Measurements from ENCODE around the gene HSPA8. TPM values are rescaled to one million over a fixed set of nuclear protein-coding genes. Genes with fewer than 3 reads are reported as not detected.

HSPA8 gene
- total and polyA plus RNA-seq, 2 of the 13 experiments (the other 11 are each of a cell fraction or from before 2014, with no cell fraction given) = 936 to 2,151 TPM

GRCh38 chr11:123062158-123062891 is 389 bp upstream of the HSPA8 start:
- ATAC-seq = peak; percentile 94
- intact Hi-C loops (cut with micrococcal nuclease; ENCODE audit: unreplicated experiment) = loop anchor here (5.0 kb wide), 1 partner anchor 420 kb away; no protein-coding TSS in a partner anchor
- TF ChIP-seq MXD4 (CRISPR knock-in tag; IDR thresholded peaks at IDR 0.05) (0 out of 2 replicates have a peak, but pooled peaks have one; percentile 44), ATF7-NPFF (CRISPR knock-in tag; IDR thresholded peaks at IDR 0.05; ENCODE audit: low read depth) (peak; percentile 33; the same call in 1 of the 2 replicates), ZNF124 (CRISPR knock-in tag; IDR thresholded peaks at IDR 0.05) (peak; percentile 15; the same call in 1 of the 2 replicates), ZNF703 (CRISPR knock-in tag; IDR thresholded peaks at IDR 0.05; ENCODE audit: borderline replicate concordance) (peak; percentile 14; the same call in 1 of the 2 replicates), ZBTB7B (CRISPR knock-in tag; IDR thresholded peaks at IDR 0.05) (no peak; the same call in 1 of the 2 replicates), ZNF775 (CRISPR knock-in tag; IDR thresholded peaks at IDR 0.05; ENCODE audit: borderline replicate concordance) (no peak), PHF8 (CRISPR knock-in tag; IDR thresholded peaks at IDR 0.05) (peak; percentile 65; the same call in 1 of the 2 replicates), ZNF607 (CRISPR knock-in tag; IDR thresholded peaks at IDR 0.05; ENCODE audit: borderline replicate concordance) (peak; percentile 94), ZNF605 (CRISPR knock-in tag; IDR thresholded peaks at IDR 0.05) (no peak), NFATC3 (CRISPR knock-in tag; IDR thresholded peaks at IDR 0.05) (no peak), CREM (IDR thresholded peaks at IDR 0.05) (peak; percentile 67), CREM (CRISPR knock-in tag; IDR thresholded peaks at IDR 0.05) (no peak), ZNF460 (CRISPR knock-in tag; IDR thresholded peaks at IDR 0.05; ENCODE audit: borderline replicate concordance) (no peak; the same call in 1 of the 2 replicates), ETS1 (CRISPR knock-in tag; IDR thresholded peaks at IDR 0.05) (no peak), ZSCAN9 (CRISPR knock-in tag; IDR thresholded peaks at IDR 0.05; ENCODE audit: borderline replicate concordance) (0 out of 2 replicates have a peak, but pooled peaks have one; percentile 7)
- TF ChIP-seq, protein P1, sequence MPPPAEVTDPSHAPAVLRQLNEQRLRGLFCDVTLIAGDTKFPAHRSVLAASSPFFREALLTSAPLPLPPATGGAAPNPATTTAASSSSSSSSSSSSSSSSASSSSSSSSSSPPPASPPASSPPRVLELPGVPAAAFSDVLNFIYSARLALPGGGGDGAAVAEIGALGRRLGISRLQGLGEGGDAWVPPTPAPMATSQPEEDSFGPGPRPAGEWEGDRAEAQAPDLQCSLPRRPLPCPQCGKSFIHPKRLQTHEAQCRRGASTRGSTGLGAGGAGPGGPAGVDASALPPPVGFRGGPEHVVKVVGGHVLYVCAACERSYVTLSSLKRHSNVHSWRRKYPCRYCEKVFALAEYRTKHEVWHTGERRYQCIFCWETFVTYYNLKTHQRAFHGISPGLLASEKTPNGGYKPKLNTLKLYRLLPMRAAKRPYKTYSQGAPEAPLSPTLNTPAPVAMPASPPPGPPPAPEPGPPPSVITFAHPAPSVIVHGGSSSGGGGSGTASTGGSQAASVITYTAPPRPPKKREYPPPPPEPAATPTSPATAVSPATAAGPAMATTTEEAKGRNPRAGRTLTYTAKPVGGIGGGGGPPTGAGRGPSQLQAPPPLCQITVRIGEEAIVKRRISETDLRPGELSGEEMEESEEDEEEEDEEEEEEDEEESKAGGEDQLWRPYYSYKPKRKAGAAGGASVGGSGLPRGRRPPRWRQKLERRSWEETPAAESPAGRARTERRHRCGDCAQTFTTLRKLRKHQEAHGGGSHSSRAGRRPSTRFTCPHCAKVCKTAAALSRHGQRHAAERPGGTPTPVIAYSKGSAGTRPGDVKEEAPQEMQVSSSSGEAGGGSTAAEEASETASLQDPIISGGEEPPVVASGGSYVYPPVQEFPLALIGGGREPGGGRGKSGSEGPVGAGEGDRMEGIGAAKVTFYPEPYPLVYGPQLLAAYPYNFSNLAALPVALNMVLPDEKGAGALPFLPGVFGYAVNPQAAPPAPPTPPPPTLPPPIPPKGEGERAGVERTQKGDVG (CRISPR knock-in tag; IDR thresholded peaks at IDR 0.05; ENCODE audit: borderline replicate concordance) = no peak; the same call in 1 of the 2 replicates
- TF ChIP-seq, protein P2, sequence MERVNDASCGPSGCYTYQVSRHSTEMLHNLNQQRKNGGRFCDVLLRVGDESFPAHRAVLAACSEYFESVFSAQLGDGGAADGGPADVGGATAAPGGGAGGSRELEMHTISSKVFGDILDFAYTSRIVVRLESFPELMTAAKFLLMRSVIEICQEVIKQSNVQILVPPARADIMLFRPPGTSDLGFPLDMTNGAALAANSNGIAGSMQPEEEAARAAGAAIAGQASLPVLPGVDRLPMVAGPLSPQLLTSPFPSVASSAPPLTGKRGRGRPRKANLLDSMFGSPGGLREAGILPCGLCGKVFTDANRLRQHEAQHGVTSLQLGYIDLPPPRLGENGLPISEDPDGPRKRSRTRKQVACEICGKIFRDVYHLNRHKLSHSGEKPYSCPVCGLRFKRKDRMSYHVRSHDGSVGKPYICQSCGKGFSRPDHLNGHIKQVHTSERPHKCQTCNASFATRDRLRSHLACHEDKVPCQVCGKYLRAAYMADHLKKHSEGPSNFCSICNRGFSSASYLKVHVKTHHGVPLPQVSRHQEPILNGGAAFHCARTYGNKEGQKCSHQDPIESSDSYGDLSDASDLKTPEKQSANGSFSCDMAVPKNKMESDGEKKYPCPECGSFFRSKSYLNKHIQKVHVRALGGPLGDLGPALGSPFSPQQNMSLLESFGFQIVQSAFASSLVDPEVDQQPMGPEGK (CRISPR knock-in tag; IDR thresholded peaks at IDR 0.05) = peak; percentile 92

More at GRCh38 chr11:123062158-123062891, 389 bp upstream of the HSPA8 start:
- WGBS (ENCODE audit: low lambda C conversion rate) = 1% methylated on average over 20 of the region's 63 CpGs
- H3K9ac ChIP-seq (ENCODE audit: insufficient read depth, low read depth, low read length) = peak overlapping the region; percentile 100
- peaks cover 13 to 38% of the 10 kb centered on the region in 2 experiments for H3K36me3 ChIP-seq (replicated peaks in 1 of 2; ENCODE audit: control insufficient read depth in 1 of 2, insufficient read depth in 2 of 2, low read length in 2 of 2)
- H2AFZ ChIP-seq (ENCODE audit: low read length) = no peak overlapping the region
- peaks cover 50% of the 10 kb centered on the region for H3K4me1 ChIP-seq (ENCODE audit: insufficient read depth, low read length)
- no peaks in the 10 kb centered on the region; a peak in 1 of 5 replicates for H3K27me3 ChIP-seq (ENCODE audit: control insufficient read depth in 1 of 2, insufficient read depth in 2 of 2, low read length in 2 of 2)
- peak overlapping the region; percentile 98 for H3K27ac ChIP-seq (ENCODE audit: extremely low read length, insufficient read depth, low read length)
- peaks cover 55% of the 10 kb centered on the region for H3K79me2 ChIP-seq (ENCODE audit: insufficient read depth, low read length)
- H3K9me3 ChIP-seq (ENCODE audit: low read length) = no peaks in the 10 kb centered on the region
- H4K20me1 ChIP-seq (ENCODE audit: insufficient read depth, low read length) = peaks cover 42% of the 10 kb centered on the region
- CTCF ChIA-PET (ENCODE audit: low intra/inter-chr PET ratio, low total read pairs) = no interaction called here
- POLR2A ChIA-PET = interaction anchor here (0.5 to 2.9 kb wide), 14 partner anchors 8 to 1560 kb away, joined by 3 to 38 read pairs (median 3); partner anchors contain the start of gene TBRG1
- H3K4me3 ChIP-seq (replicated peaks in 1 of 3; ENCODE audit: insufficient read depth in 1 of 3, low read depth in 2 of 3, low read length in 3 of 3) = peak overlapping the region; percentile 89 to 92 (median 90)
- in situ Hi-C loops (cut with HindIII; ENCODE audit: extremely low pct_ligation_motif_present, low pct_unique_long_range_greater_than_20kb) = no loop called here
- DNase-seq (ENCODE audit: low spot score) (peak; percentile 97), FAIRE-seq (no peak)
- no TSS peak for BruUV-seq (replicated peaks)
- peak overlapping the region; percentile 81 for H3K4me2 ChIP-seq (ENCODE audit: low read depth, low read length)
